Stimulated activated CD4-positive, alpha-beta T cell treated with anti-CD3 and anti-CD28 coated beads, TNF-alpha, amount 100 ng/mL, for 48 hours (primary cell): ENCODE data around the gene C2orf81.

Experiments
- DNase-seq, 3 donors: peaks; one replicate each; pipeline ENCODE4 v3.0.0-alpha.2; 2020; ENCODE audit warnings: low read depth in 3 of 3

Gene C2orf81

DNA sequence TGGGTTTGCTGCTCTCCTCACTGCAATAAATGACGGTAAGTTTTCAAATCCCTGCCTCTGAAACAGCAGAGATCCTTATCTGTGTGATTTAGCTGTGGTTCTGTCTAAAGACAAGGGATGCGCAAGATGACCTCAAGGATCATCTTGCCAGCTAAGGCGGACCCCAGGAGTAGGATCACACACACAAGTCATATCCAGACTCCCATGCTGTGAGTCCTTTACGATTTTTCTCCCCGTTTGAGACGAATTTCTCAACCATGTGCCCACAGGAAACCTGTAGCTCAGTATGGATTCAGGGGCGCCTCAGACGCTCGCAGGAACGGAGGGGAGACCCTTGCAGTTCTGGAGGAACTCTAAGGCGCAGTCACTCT is 30.2 kb downstream of the C2orf81 start:
- no peak for DNase-seq

DNA sequence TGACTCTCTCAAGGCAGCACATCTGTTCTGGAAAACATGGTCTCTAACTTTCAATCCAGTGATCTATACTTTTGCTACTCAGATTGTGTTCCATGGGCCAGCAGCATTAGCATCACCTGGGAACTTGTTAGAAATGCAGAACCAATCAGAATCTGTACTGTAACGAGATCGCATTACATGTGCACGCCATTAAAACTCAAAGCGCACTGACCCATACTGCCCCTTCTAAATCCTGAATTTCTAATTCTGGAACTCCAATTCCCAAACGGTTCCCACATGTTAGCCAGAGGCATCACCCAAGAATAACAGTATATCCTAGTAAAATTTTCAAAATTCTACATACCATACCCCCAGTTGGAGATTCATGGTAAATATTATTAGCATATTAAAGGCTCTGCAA is 30.8 kb downstream of the C2orf81 start:
- no peak for DNase-seq

DNA sequence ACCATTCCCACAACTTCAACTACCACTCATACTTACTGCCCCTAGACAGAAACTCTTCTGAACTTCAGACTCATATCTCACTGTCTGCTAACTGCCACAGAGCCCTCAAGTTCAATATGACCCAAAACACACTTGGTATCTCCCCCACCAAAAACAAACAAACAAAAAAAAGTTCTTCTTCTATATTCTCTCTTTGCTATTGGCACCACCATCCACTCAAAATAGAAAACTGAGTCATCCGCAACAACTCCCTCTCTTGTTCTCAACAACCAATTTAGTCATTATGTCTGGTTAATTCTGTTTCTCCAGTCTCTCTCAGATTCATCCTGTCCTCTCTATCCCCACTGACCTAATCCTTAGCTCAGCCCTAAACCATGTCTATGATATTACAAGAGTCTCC is 34.1 kb downstream of the C2orf81 start:
- DNase-seq = no peak

DNA sequence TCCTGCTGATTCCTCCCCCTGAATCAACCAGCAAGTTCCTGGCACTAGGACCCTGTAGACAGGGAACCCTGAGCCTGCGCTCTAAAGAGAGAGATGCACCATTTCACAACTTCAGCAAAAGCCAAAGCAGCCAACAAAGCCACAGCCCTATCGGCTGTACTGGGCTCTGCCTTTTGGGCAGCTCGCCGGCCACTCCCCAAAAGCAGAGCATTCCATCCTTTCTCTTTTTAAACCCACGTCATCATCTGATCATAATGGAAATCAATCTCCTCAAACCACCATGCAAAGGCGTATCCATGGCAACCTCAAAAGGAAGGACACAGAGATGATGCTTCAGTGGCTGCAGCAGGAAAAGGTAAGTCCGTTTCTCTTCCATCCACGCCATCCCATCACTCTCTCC is 36.0 kb downstream of the C2orf81 start:
- no peak for DNase-seq

DNA sequence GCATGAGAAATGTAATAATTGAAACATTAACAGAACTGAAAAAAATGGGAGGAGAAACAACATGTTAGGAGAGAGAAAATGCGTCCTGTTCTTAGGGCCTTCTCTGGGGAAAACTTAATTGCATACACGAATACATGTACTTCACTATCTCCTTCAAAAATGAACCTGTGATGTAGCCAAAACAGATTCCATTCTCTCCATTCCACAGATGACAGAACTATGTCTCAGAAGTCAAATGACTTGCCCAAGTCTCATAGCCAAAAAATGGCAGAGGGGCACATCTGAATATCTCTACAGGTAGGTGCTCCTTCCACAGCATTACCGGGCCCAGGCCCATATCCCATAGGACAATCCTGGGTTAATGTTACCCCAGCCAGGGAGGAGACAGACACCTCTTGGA is 37.4 kb downstream of the C2orf81 start:
- no peak for DNase-seq

DNA sequence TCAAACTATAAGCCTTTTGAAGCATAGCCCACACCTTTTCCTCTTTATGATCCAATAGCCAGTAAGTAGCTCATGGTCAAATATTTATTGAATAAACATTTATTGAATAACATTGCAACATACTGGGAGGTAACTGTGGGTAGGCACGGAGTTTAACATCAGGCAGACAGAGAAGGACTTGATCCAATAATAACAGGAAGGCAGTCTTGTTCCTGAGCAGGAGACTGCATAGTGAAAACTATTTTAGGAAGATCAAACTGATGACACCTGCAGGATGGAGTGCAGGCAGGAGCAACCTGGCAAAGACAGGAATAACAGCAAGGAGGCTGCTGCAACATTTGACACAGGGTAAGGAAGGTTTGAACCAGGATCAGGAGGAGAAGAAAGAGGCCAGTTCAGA is 38.2 kb downstream of the C2orf81 start:
- no peak for DNase-seq

DNA sequence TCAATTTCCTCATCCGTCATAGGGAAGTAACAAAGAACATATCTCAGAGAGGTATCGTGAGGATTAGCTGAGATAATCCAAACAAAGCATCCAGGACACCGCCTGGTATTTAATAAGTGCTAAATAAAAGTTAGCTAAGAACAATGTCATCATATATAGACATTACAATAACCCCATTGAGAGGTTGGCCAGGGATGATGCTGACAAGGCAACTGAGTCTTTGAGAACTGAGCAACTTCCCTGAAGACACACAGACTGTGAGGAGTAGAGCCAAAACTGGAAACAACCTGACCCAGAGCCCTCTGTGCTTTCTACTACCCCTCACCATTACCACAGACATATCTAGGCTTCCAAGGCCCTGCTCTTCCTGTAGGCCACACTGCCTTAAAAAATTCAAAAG is 39.7 kb downstream of the C2orf81 start:
- DNase-seq = no peak

DNA sequence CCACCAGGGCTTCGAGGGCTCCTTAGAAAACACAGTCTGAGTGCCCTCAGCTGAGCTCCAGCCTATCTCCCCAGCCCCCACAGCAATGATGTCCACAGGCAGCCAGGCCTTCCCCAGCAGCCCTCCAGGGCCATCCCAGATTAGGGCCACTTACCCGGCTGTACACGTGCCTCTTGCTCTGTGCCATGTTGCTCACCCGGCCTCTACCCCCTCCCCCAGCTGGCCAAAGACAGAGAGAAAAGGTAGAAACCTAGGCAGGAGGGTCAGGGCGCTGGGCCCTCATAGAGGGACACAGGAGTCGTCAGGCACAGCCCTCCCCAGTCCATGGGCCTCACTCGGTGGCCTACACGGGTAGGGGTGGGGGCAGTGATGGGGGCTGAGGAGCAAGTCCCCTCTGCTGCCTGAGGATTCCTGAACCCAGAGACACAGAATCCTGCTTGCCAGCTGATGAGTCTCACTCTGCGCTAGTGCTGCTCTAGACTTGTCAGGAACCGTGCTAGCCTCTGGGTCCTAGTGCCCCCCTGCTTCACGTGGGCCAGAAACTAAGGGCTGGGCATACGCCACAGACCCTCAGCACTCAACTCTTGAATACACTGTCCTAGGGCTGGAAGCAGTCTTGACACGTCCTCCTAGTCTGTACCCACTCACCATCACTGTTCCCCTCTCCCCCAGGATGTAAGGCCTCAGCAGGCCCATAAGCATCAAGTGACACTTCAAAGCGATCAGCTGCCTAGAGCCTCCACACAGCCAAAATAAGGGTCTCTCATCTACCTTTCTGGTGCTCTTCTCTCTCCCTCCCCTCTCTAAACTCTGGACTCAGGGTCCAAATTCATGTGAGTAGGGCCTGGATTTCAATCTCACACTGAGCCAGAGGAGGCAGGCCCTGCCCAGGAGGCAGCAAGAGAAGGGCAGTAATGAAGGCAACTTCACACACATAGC is 41.3 kb downstream of the C2orf81 start, which contains the start of gene DCTN1:
Gene DCTN1, minus strand, starts transcription at position 461 of the 939 bp plus-strand sequence. Its CDS starts 274 bp downstream, at position 187.
- DNase-seq = no peak

DNA sequence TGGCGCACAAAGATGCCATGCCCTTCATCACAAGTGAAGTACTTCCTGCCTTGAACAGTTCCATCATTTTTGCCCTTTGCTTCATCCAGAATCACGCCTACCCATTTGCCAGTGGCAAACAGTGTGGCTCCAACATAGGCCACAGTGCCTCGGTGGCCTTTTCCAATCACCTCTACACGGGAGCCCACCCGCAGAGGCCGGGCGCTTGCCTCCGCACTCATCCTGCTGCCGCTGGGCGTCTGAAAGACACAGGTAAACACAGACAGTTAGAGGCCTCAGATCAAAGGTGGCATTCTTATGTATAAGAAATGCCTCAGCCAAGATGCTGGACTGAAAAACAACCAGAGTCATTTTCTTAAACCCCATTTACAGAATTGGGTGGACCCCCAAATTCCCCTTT is 43.4 kb downstream of the C2orf81 start:
- no peak for DNase-seq

DNA sequence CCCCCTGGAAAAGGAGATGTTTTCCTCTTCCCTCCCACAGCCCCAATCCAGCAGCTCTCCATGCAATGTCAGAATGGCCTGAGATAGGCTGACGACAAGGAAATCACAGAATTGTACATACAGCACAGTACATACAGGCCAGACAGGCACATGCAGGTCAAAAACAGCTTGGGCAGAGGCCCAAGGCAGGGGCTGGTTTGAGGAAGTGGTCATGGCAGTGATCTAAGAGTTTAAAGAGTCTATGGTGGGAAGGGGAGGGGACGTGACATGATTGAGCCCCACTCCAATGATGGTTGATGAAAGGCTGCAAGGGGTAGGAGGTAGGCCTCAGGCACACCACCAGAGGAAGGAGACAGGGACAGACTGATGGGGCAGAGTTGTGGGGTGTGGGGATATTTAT is 45.6 kb downstream of the C2orf81 start:
- no peak for DNase-seq

DNA sequence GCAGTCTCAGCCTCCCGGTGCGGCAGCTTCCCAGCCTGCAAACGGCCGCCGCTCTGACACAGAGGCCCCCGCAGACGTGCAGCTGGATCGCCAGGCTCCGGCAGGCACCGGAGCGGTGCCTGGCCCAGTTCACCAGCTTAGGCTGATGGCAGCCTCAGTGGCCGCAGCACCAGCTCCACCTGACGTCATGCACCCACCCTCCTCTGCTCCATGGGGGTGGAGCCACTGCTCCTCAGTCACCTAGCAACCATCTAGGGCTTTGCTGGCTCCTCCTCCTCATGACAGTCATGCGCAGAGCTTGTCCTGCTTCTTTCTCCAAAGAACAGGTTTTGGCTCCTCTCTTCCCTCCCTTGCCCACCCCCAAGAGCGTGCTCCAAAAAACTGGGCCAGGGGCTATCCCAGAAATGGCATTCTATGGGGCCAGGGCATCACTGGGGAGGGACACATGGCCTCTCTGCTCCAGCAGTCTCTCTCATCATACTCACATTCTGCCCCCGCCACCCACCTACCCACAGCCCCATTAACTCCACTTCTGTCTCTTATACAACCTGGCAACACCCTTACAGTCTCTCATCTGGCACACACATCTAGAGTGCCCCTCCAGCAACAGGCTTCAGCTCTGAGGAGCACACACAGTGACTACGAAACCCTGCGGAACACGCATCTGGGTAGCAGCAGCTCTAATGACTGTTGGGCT is 46.8 kb downstream of the C2orf81 start:
- no peak for DNase-seq

DNA sequence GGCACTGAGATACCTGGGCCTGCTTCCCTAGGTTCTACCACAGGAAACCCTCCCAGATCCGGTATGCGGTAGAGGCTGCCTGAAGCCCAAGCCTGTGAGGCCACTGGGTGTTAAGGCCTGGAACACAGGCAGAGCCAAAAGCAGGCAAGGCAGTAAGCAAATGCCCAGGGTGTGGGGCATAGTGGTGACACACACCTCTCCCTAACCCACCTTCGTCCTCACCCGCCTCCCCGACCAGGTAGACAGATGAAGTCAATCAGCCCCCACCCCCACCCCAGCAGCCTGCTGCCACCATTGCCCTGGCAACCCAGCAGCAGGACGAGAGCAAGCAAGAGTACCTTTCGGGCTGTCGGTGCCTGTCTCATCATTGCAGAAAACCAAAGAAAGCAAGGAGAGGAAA is 47.4 kb downstream of the C2orf81 start:
- no peak for DNase-seq

DNA sequence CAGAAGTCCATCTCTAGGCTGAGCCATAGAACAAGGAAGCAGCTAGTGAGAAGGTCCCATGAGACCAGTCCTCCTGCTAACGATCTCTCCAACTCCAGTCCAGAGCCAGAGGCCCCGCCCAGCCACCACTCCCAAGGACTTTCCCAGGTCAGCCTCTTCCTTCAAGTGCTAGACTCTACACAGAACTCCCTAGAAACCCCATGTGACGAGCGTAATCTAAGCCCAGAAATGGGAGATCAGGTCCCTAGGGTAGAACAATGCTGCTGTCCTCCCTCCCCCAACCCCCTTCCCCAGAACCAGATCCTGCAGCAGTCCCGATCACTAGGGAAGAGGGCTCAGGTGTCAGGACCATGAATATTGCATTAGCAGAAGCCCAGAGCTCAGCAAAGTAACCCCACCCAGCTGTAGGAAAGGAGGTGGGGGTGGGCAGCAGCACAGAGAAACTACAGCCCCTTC is 48.2 kb downstream of the C2orf81 start:
- no peak for DNase-seq

DNA sequence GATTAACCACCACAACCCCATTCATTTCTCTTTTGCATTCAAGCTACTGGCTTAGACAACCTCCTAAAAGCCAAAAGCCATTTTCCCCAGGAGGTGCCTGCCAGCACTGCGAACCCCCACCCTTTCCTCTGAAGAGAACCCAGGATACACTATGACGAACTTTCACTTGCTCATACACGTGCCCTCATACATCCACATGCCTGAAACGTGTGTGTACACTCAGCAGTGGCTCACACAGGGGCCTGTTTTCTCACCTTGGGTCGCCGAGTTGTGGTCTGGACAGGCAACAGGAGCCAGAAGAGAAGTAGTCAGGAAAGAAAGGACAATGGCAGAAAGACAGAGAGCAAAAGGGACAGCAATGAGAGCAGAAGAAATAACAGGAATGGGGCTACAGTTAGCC is 48.7 kb downstream of the C2orf81 start:
- DNase-seq = no peak

DNA sequence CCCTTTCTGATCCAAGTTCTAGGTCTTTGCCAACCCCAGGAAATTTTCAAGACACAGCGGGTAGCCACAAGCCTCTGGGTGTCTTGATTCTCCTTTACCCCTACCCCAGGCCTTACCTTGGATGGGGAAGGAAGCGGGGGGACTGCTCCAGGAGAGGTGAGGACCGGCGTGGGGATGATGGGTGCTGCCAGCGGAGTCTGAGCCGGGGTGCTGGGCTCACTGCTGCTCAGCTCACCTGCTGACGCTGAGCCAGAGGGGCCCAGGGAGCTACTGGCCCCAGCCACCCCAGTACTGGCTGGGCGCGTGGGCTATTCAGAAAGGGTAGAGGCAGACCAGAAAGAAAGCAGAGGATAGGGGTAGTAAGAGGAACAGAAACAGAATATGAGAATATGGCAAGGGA is 50.0 kb downstream of the C2orf81 start:
- DNase-seq = no peak

DNA sequence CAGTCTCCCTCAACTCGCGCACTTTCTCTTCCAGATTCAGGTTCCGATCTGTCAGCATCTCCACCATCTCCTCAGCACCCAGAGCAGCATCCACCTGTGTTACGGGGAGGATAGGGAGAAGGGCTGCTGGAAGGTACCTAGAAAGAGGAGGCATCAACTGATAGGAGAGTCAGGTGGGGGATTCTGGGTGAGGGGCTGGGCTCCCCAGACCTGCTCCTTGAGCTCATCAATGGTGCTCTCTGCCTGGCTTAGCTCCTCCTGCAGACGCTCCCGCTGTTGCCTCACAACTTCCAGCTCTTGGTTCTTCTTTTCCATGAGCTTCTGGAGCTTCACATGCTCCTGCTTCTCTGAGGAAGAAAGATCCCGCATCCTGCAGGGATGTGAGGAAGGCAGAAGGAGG is 51.4 kb downstream of the C2orf81 start:
- DNase-seq = no peak

DNA sequence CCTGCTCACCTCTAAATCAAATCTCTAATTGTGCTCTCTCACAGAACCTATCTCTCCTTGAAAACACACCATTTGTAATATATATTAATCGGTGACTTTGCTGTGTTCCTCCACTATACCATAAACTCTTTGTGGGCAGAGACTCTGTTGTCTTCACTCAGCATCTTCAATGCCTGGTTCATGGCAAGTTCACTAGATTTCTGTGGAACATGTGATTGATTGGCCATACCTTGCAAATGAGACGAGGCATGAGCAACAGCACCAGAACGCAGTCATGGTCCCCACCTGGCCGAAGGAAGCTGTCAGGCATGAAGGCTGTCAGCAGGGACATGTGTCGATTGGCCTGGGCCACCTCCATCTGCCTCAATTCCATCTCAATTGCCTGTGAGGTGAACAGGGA is 52.9 kb downstream of the C2orf81 start:
- DNase-seq = no peak

DNA sequence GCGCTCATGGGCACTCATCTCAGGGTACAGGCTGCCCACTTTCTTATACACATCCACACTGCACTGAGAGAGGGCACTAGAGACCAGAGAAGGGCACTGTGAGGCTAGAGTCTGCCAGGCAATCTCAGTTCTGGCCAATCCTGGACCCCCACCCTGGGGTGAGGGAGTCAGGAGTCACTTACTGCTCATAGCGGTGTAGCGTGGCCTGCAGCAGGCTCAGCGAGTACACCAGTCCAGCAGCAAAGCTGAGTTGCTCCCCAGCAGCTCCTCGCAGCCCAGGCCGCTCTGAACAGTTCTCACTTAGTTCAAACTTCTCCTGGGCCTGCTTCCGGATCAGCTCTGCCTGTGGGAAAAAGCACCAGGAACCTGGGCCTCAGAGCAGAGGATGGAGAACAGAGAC is 53.6 kb downstream of the C2orf81 start:
- no peak for DNase-seq

DNA sequence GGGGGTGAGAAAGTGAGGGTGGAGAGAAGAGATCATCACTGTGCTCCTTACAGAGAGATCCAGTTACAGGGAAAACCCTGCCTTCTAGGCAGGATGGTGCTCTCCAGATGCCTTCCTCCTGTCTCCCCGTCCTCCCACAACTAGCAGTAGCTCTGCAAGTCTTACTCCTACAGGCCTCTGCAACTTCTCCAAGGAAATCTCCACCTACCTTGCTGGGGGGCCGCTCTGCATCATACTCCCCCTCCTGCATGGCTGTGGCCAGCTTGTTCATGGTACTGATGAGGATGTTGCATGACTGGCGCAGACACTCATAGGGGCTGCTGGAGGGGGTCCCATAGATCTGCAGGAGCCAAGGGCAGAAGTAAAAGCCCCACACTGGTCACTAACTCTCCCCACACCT is 55.4 kb downstream of the C2orf81 start:
- no peak for DNase-seq

DNA sequence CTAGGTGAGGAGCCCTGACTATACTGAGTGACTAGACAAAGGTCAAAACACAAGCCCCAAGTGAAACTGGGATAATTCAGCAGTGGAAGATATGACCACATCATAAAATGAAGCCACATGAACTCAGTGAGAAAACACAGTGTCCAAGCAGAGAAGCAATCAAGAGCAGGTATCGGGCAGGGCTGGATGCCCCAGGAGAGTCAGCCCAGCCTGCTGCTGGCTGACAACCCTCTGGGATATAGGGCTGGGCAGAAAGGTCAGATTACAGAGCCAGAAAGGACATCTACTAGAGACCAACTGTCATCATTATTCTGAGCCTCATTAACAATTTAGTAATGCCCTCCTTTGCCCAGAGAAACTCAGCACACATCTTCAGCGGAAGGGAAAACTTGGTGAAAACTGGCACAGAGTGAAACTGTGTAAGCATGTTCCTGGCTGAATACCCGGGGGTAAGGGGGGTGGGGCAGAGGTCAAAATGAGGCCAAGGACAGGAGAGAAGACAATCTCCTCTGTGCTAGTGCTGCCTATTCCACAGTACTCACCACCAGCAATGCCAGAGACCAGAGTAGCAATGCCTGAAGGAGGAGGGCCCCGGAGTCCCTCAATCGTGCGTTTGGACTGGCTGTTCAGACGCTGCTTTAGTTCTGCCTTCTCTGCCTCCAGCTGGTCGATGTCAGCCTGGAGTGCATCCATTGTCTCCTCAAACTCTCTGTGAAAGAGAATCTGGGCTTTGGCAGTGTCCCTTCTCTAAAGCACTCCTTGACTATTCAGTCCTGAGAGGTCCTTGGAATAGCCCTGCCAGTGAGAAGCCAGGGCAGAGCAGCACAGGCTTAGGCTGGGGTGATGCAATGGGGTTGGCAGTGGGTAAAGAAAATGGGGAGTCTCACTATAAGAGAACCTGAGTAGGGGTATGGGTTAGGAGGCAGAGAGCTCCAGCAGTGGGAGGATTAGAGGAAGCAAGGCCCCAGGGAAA is 56.6 kb downstream of the C2orf81 start:
- DNase-seq = no peak
